ENCODE data around the gene DNASE1L3. TPM values are rescaled to one million over a fixed set of nuclear protein-coding genes. Genes with fewer than 3 reads are reported as not detected.

Gene DNASE1L3
- total and polyA plus RNA-seq, 2 of the 13 experiments (the other 11 are each of a cell fraction or from before 2014, with no cell fraction given): 0.86 to 1.7 TPM

DNA sequence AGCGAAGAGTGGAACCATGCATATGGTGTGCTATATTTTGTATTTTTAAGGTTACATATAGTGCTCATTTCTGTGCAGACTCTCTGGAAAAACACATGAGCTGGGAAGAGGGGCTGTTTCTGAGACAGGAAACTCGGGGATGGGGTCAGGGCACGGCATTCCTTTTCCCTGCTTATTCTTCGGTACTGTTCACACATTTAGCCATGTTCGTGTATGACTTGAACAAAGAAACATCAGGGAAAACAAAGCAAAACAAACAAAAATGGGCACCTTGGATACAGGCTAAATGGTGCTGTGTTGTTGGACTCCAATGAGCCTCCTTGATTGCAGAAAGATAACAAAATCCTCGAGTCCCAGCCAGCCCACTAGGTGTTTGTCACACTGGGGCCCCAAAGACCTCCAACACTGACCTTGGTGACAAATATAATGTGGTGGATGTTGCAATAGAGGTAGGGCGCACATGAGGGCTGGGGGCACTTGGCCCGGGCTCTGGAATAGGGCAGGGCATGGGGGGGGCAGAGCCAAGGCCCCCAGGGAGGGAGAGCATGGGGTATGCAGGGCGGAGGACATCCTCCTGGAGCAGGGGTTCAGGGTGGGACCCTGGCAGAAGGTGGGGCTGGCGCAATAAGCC is 19.3 kb downstream of the DNASE1L3 start (continued):
- TF ChIP-seq, protein P1, sequence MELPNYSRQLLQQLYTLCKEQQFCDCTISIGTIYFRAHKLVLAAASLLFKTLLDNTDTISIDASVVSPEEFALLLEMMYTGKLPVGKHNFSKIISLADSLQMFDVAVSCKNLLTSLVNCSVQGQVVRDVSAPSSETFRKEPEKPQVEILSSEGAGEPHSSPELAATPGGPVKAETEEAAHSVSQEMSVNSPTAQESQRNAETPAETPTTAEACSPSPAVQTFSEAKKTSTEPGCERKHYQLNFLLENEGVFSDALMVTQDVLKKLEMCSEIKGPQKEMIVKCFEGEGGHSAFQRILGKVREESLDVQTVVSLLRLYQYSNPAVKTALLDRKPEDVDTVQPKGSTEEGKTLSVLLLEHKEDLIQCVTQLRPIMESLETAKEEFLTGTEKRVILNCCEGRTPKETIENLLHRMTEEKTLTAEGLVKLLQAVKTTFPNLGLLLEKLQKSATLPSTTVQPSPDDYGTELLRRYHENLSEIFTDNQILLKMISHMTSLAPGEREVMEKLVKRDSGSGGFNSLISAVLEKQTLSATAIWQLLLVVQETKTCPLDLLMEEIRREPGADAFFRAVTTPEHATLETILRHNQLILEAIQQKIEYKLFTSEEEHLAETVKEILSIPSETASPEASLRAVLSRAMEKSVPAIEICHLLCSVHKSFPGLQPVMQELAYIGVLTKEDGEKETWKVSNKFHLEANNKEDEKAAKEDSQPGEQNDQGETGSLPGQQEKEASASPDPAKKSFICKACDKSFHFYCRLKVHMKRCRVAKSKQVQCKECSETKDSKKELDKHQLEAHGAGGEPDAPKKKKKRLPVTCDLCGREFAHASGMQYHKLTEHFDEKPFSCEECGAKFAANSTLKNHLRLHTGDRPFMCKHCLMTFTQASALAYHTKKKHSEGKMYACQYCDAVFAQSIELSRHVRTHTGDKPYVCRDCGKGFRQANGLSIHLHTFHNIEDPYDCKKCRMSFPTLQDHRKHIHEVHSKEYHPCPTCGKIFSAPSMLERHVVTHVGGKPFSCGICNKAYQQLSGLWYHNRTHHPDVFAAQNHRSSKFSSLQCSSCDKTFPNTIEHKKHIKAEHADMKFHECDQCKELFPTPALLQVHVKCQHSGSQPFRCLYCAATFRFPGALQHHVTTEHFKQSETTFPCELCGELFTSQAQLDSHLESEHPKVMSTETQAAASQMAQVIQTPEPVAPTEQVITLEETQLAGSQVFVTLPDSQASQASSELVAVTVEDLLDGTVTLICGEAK (IDR thresholded peaks at IDR 0.05): no peak
- TF ChIP-seq, protein P1 (CRISPR knock-in tag; IDR thresholded peaks at IDR 0.05): no peak; the same call in 1 of the 2 replicates
- TF ChIP-seq ZNF317 (CRISPR knock-in tag; IDR thresholded peaks at IDR 0.05): no peak; the same call in 1 of the 2 replicates
- TF ChIP-seq FOXM1 (CRISPR knock-in tag; IDR thresholded peaks at IDR 0.05): no peak
- TF ChIP-seq ZSCAN22 (CRISPR knock-in tag; IDR thresholded peaks at IDR 0.05): no peak
- 0 out of 3 replicates have a peak, but pooled peaks have one; percentile 21 for TF ChIP-seq MXI1 (IDR thresholded peaks at IDR 0.05; ENCODE audit: borderline replicate concordance, low read depth, low read length)
- no peak for TF ChIP-seq ZNF225 (CRISPR knock-in tag; IDR thresholded peaks at IDR 0.05)
- peak; percentile 81 for TF ChIP-seq ESRRA (CRISPR knock-in tag; IDR thresholded peaks at IDR 0.05; ENCODE audit: low read depth)
- TF ChIP-seq RFX1 (IDR thresholded peaks at IDR 0.05): no peak; the same call in 1 of the 2 replicates
- no peak for TF ChIP-seq DMAP1 (CRISPR knock-in tag; IDR thresholded peaks at IDR 0.05)
- TF ChIP-seq, protein P2, sequence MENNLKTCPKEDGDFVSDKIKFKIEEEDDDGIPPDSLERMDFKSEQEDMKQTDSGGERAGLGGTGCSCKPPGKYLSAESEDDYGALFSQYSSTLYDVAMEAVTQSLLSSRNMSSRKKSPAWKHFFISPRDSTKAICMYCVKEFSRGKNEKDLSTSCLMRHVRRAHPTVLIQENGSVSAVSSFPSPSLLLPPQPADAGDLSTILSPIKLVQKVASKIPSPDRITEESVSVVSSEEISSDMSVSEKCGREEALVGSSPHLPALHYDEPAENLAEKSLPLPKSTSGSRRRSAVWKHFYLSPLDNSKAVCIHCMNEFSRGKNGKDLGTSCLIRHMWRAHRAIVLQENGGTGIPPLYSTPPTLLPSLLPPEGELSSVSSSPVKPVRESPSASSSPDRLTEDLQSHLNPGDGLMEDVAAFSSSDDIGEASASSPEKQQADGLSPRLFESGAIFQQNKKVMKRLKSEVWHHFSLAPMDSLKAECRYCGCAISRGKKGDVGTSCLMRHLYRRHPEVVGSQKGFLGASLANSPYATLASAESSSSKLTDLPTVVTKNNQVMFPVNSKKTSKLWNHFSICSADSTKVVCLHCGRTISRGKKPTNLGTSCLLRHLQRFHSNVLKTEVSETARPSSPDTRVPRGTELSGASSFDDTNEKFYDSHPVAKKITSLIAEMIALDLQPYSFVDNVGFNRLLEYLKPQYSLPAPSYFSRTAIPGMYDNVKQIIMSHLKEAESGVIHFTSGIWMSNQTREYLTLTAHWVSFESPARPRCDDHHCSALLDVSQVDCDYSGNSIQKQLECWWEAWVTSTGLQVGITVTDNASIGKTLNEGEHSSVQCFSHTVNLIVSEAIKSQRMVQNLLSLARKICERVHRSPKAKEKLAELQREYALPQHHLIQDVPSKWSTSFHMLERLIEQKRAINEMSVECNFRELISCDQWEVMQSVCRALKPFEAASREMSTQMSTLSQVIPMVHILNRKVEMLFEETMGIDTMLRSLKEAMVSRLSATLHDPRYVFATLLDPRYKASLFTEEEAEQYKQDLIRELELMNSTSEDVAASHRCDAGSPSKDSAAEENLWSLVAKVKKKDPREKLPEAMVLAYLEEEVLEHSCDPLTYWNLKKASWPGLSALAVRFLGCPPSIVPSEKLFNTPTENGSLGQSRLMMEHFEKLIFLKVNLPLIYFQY (CRISPR knock-in tag; IDR thresholded peaks at IDR 0.05; ENCODE audit: borderline replicate concordance): no peak
- 0 out of 2 replicates have a peak, but pooled peaks have one; percentile 32 for TF ChIP-seq SPEN (CRISPR knock-in tag; IDR thresholded peaks at IDR 0.05; ENCODE audit: low read depth)
- TF ChIP-seq, protein P3, sequence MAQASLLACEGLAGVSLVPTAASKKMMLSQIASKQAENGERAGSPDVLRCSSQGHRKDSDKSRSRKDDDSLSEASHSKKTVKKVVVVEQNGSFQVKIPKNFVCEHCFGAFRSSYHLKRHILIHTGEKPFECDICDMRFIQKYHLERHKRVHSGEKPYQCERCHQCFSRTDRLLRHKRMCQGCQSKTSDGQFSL (CRISPR knock-in tag; IDR thresholded peaks at IDR 0.05): peak; percentile 76
- 0 out of 2 replicates have a peak, but pooled peaks have one; percentile 58 for TF ChIP-seq TSC22D2 (CRISPR knock-in tag; IDR thresholded peaks at IDR 0.05; ENCODE audit: borderline replicate concordance)
- TF ChIP-seq, protein P4, sequence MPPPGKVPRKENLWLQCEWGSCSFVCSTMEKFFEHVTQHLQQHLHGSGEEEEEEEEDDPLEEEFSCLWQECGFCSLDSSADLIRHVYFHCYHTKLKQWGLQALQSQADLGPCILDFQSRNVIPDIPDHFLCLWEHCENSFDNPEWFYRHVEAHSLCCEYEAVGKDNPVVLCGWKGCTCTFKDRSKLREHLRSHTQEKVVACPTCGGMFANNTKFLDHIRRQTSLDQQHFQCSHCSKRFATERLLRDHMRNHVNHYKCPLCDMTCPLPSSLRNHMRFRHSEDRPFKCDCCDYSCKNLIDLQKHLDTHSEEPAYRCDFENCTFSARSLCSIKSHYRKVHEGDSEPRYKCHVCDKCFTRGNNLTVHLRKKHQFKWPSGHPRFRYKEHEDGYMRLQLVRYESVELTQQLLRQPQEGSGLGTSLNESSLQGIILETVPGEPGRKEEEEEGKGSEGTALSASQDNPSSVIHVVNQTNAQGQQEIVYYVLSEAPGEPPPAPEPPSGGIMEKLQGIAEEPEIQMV (CRISPR knock-in tag; IDR thresholded peaks at IDR 0.05; ENCODE audit: low read depth): no peak
